Mucosa of stomach (tissue), 1 donor: ENCODE results near the gene ACYP2.

ENCODE experiments used
- H3K27me3 ChIP-seq: one replicate; pipeline ENCODE4 v1.7.0; 2013; ENCODE audit warnings: mild to moderate bottlenecking, low read length; ENCODE audit not compliant: control insufficient read depth, insufficient read depth
- H3K36me3 ChIP-seq: one replicate; pipeline ENCODE4 v1.7.0; 2013; ENCODE audit warnings: low read length; ENCODE audit not compliant: control insufficient read depth, insufficient read depth
- H3K4me1 ChIP-seq: one replicate; pipeline ENCODE4 v1.7.0; 2013; ENCODE audit warnings: mild to moderate bottlenecking, low read length; ENCODE audit not compliant: control insufficient read depth, insufficient read depth
- H3K4me3 ChIP-seq: one replicate; pipeline ENCODE4 v1.7.0; 2013; ENCODE audit warnings: low read length
- H3K9ac ChIP-seq: one replicate; pipeline ENCODE4 v1.7.0; 2013; ENCODE audit warnings: mild to moderate bottlenecking, low read length, moderate library complexity
- H3K9me3 ChIP-seq: one replicate; pipeline ENCODE4 v1.7.0; 2013; ENCODE audit warnings: mild to moderate bottlenecking, low read length, moderate library complexity; ENCODE audit not compliant: control insufficient read depth
- donor health status: Pancreatic carcinoma.

Gene ACYP2

DNA sequence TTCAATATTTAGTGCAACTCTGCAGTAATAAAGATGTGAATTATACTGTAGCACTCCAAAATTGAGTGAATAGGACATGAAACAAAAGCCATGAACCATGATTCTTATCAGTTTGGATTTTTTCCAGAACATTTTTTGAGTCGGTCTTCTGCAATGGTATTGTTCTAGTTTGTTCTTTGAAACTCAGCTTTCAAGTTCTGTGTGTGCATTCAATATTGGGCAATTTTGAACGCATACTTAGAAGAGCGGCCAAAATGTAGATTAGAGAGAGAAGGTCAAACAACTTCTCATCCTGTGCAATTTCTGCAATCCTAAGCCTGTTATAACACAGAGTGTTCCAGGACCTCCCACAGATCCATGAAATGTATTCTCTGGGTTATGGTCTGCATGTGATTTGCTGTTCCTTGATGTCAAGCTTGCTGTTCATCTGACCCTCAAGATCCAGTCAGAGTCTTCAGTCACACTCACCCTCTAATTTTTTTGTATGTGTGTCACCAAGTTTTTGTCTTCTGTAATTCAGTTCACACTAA lies 92.3 kb downstream of the ACYP2 start:
- Histone ChIP-seq H3K9me3 (no peaks in the 10 kb centered on the region), H3K36me3 (no peaks in the 10 kb centered on the region), H3K4me3 (no peak overlapping the region), H3K27me3 (no peaks in the 10 kb centered on the region), H3K4me1 (no peaks in the 10 kb centered on the region), H3K9ac (no peak overlapping the region)

DNA sequence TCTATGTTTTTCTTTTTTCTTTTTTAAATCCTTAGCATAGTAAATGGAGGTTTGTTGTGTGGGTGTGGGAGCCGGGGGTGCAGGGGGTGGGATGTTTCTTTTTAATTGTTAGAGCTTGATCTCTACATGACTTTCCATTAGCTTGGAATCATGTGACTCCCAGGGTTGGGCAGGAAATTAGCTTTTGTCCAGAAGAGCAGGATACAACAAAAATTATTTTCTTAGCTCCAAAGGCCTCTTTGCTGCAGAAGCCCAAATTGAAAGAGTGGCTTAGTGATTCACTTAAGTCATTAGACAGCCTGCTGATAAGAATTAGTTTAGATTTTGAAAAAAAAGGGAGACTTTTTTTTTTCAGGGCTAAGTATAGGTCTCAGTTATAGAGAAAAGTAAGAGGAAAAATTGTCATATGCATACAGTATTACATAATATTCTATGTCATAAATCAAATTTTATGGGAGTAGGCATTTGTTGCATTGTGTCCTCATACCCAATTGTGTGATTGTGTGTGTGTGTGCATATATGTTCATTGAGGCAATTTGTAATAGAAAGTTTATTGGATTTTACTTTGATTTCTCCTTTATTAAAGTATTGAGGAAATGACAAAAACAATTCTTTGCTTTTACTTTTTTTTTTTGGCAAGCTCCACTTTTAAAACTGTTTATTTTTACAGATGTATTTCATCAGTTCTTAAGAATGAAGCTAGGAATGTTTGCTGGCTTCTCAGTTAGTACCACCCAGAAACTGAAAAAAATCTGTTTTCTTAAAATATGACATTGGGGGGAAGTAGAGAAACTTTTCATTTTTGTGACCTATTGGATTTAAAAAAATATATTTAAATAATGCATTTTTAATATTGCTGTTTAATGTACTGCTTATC lies 93.2 kb downstream of the ACYP2 start:
- Histone ChIP-seq H3K36me3 (no peaks in the 10 kb centered on the region), H3K4me1 (no peaks in the 10 kb centered on the region), H3K27me3 (no peaks in the 10 kb centered on the region), H3K9me3 (no peaks in the 10 kb centered on the region), H3K9ac (no peak overlapping the region), H3K4me3 (no peak overlapping the region)

DNA sequence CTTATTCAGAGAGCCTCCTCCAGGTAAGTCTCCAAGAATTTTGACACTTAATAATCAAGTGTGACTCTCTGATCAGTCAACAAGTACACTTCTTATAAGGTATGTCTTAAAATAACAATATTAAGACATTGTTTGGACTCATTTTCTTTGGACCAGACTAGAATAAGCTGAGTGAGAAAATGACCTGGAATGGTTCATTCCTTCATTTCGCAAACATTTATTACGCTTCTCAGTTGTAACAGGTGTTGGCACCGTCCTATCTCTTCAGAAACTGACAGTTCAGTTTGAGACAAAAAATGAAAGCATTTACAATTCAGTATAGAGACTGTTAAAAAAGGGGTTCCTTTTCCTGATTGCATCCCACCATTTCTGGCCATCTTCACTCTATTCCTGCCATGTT lies 94.0 kb downstream of the ACYP2 start:
- no peaks in the 10 kb centered on the region for H3K9me3 ChIP-seq
- H3K4me1 ChIP-seq = no peaks in the 10 kb centered on the region
- H3K9ac ChIP-seq = no peak overlapping the region
- no peak overlapping the region for H3K4me3 ChIP-seq
- no peaks in the 10 kb centered on the region for H3K27me3 ChIP-seq
- H3K36me3 ChIP-seq = no peaks in the 10 kb centered on the region

DNA sequence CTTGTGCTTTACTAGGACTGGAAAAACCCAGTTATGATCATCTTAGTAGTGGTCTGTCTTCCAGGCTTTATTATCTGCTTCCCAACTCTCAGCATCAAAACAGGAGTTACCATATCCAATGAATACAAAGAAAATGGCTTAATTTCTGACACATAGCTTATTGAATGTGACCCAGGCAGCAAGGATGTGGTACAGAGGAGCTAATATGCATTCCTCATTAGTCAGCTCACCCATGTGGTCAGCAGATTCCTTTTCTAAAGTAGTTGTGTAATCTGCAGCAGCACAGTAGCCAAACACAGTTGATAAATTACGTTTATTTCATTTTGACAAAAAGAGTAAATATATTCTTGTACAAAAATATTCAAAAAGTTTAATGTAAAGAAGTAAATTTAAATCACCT lies 97.0 kb downstream of the ACYP2 start:
- H3K4me1 ChIP-seq = no peaks in the 10 kb centered on the region
- no peak overlapping the region for H3K9ac ChIP-seq
- no peaks in the 10 kb centered on the region for H3K27me3 ChIP-seq
- H3K36me3 ChIP-seq = no peaks in the 10 kb centered on the region
- H3K9me3 ChIP-seq = no peaks in the 10 kb centered on the region
- no peak overlapping the region for H3K4me3 ChIP-seq

DNA sequence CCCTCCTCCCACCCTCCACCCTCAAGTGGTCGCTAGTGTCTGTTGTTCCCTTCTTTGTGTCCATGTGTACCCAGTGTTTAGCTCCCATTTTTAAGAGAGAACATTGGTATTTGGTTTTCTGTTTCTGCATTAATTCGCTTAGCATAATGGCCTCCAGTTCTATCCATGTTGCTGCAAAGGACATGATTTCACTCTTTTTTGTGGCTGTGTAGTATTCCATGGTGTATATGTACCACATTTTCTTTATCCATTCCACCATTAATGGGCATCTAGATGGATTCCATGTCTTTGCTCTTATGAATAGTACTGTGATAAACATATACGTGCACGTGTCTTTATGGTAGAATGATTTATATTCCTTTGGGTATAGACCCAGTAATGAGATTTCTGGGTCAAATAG lies 97.7 kb downstream of the ACYP2 start:
- H3K27me3 ChIP-seq = no peaks in the 10 kb centered on the region
- H3K36me3 ChIP-seq = no peaks in the 10 kb centered on the region
- no peak overlapping the region for H3K9ac ChIP-seq
- no peaks in the 10 kb centered on the region for H3K9me3 ChIP-seq
- H3K4me1 ChIP-seq = no peaks in the 10 kb centered on the region
- no peak overlapping the region for H3K4me3 ChIP-seq

DNA sequence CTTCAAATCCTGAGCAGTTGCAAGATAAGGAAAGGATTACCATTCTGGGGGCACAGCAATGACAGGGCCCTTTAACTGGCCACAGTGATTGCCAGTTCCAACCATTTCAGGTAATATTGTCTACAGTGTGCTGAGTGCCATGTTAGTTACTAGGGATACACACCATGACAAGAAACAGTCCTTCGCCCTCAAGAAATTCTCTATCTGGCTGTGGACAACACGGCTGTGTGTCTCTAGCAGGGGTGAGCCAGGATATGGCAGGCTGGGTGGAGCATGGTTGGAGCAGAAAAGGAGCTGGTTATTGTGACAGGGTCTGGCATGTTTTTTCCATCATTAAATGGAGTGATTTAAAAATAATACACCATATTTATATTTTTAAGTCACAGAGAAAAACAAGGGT lies 109.6 kb downstream of the ACYP2 start:
- Histone ChIP-seq H3K9ac (no peak overlapping the region), H3K4me1 (no peaks in the 10 kb centered on the region), H3K36me3 (no peaks in the 10 kb centered on the region), H3K9me3 (no peaks in the 10 kb centered on the region), H3K4me3 (no peak overlapping the region), H3K27me3 (no peaks in the 10 kb centered on the region)

DNA sequence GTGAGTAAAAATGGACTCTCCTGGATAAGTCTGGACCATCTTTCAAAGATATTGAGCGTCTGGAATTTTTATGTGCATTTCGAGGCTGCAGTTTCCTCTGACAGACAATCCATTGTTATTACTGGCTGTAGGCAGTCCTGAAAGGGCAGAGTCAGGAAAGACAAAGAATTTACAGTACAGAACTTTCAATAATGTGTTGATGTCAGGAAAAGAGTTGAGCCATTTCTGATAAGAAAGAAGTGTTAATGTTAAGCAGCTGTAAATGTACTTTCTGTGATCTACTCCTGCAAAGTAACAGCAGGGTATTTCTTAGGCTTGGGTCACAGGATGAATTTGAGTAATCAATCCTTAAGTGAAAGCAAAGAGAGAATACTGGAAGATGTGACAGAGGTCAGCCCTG lies 110.8 kb downstream of the ACYP2 start:
- H3K9ac ChIP-seq = no peak overlapping the region
- no peaks in the 10 kb centered on the region for H3K9me3 ChIP-seq
- H3K4me3 ChIP-seq = no peak overlapping the region
- H3K27me3 ChIP-seq = no peaks in the 10 kb centered on the region
- H3K36me3 ChIP-seq = no peaks in the 10 kb centered on the region
- H3K4me1 ChIP-seq = no peaks in the 10 kb centered on the region

DNA sequence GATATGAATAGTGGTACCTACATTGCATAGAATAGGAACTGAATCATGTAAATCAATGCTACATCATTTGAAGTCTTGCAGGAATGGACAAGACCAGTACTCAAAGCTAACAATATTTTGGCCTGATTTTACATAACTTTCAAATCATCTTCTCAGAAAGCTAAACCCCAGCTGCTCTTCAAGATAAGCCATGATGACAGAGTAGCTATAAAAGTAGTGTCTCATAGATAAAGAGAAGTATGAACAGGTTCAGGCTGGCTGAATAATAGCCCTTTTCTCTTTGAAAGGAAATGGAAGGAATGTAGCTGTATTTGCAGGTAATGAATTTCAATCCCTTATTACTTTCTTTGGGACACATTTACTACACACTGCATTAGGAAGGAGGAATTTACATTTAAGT lies 112.4 kb downstream of the ACYP2 start:
- Histone ChIP-seq H3K9ac (no peak overlapping the region), H3K4me1 (no peaks in the 10 kb centered on the region), H3K9me3 (no peaks in the 10 kb centered on the region), H3K4me3 (no peak overlapping the region), H3K36me3 (no peaks in the 10 kb centered on the region), H3K27me3 (no peaks in the 10 kb centered on the region)

DNA sequence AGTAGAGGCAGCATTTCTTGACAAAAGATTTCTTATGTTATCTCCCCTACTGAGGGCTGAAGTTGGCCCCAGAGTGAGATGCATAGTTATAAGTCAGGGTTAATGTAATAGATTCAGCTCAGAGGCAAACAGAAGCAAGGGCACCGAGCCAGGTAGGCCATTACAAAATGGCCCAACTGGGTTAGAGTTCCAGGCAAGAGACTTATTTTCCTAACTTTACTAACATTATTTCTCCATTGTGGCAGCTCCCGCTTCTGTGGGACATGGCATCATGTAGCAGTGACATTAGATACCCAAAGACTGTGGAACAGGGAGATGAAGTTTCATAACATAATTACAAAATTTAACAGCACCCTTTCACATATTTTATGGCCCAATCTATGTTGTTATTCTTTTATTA lies 113.5 kb downstream of the ACYP2 start:
- no peaks in the 10 kb centered on the region for H3K36me3 ChIP-seq
- H3K9ac ChIP-seq = no peak overlapping the region
- H3K4me1 ChIP-seq = no peaks in the 10 kb centered on the region
- no peaks in the 10 kb centered on the region for H3K27me3 ChIP-seq
- H3K4me3 ChIP-seq = no peak overlapping the region
- H3K9me3 ChIP-seq = no peaks in the 10 kb centered on the region

DNA sequence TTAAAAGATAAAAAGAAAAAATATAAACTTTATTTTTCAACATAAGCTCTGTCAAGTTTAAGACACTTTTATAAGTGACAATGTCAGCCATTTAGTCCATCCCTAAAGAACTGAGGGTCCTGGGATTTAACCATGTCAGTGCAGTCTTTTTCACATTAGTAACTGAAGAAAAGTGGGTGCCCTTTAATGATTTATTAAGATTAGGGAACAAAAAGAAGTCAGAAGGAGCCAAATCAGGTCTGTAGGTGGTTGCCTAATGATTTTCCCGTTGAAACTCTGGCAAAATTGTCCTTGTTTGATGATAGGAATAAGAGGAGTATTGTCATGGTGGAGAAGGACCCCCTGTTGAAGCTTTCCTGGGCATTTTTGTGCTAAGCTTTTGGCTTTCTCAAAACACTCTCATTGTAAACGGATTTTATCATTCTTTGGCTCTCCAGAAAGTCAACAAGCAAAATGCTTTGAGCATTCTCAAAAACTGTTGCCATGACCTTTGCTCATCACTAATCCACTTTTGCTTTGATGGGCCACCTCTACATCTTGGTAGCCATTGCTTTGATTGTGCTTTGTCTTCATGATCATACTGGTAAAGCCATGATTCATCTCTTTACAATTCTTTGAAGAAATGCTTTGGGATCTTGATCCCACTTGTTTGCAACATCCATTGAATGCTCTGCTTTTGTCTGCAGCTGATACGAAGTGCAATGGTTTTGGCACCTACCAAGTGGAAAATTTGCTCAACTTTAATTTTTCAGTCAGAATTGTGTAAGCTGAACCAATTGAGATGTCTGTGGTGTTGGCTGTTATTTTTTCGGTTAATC lies 118.6 kb downstream of the ACYP2 start:
- no peak overlapping the region for H3K4me3 ChIP-seq
- H3K9me3 ChIP-seq = no peaks in the 10 kb centered on the region
- H3K36me3 ChIP-seq = no peaks in the 10 kb centered on the region
- H3K4me1 ChIP-seq = no peaks in the 10 kb centered on the region
- no peak overlapping the region for H3K9ac ChIP-seq
- H3K27me3 ChIP-seq = no peaks in the 10 kb centered on the region

DNA sequence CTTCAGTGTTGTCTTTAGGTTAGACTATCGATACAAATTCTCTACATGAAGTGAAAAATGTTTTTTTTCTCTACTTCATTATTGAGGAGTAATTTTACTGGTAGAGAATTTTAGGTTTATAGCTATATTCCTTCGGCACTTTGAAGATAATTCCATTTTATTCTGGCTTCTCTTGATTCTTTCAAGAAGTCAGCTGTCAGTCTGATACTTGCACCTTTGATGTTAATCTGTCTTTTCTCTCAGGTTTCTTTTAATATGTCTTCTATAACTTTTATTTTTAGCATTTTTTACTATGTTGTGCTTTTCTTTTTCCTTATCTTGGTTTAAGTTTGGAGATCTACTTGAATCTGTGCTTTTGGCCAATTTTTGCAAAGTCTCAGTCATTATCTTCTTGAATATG lies 122.0 kb downstream of the ACYP2 start:
- Histone ChIP-seq H3K4me3 (no peak overlapping the region), H3K36me3 (no peaks in the 10 kb centered on the region), H3K9ac (no peak overlapping the region), H3K27me3 (no peaks in the 10 kb centered on the region), H3K9me3 (no peaks in the 10 kb centered on the region), H3K4me1 (no peaks in the 10 kb centered on the region)

DNA sequence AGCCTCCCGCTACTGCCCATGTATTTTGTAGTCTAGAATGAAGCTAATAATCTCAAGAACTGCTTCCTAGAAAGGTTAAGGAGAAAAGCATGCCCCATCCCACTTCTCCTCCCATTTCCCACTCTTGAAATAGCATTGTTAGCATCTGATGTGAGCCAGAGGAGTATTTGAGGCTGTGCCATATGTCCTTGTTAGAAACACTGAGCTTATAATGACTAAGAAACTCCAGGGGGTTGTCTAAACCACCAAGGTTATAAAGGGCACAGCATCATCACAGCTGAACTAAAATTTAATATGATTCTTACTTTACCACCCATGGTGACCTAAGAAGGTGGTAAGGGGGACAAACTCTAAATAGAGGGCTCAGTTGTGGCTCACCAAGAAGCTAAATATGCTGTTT lies 124.0 kb downstream of the ACYP2 start:
- Histone ChIP-seq H3K9ac (no peak overlapping the region), H3K36me3 (no peaks in the 10 kb centered on the region), H3K4me1 (no peaks in the 10 kb centered on the region), H3K27me3 (no peaks in the 10 kb centered on the region), H3K9me3 (no peaks in the 10 kb centered on the region), H3K4me3 (no peak overlapping the region)
